HG02938 (cell line): ENCODE data around the gene GABRB1.

Source experiments
- ATAC-seq: cut with Tn5 transposase; IDR thresholded peaks from one replicate; pipeline ENCODE4 v1.9.1; 2021; ENCODE audit warnings: mild to moderate bottlenecking, moderate library complexity; ENCODE audit not compliant: unreplicated experiment

Gene GABRB1

GRCh38 chr4:47207555-47207954 lies 176.2 kb downstream of the GABRB1 start:
- ATAC-seq, result no peak

GRCh38 chr4:47209833-47210232 lies 178.5 kb downstream of the GABRB1 start:
- ATAC-seq, result no peak

- no peak for ATAC-seq
Measured at GRCh38 chr4:47210828-47211227, 179.5 kb downstream of the GABRB1 start.

GRCh38 chr4:47213106-47213505 lies 181.7 kb downstream of the GABRB1 start:
- no peak for ATAC-seq

- no peak for ATAC-seq
Measured at GRCh38 chr4:47213539-47213938, 182.2 kb downstream of the GABRB1 start.

- no peak for ATAC-seq
Measured at GRCh38 chr4:47213971-47214370, 182.6 kb downstream of the GABRB1 start.

GRCh38 chr4:47215759-47216158 lies 184.4 kb downstream of the GABRB1 start:
- ATAC-seq, result no peak

GRCh38 chr4:47217291-47217690 lies 185.9 kb downstream of the GABRB1 start:
- ATAC-seq, result no peak

- no peak for ATAC-seq
Measured at GRCh38 chr4:47217884-47218283, 186.5 kb downstream of the GABRB1 start.

GRCh38 chr4:47218631-47219030 lies 187.3 kb downstream of the GABRB1 start:
- no peak for ATAC-seq

- no peak for ATAC-seq
Measured at GRCh38 chr4:47219586-47219985, 188.2 kb downstream of the GABRB1 start.

GRCh38 chr4:47221721-47222120 lies 190.4 kb downstream of the GABRB1 start:
- ATAC-seq, result no peak

- no peak for ATAC-seq
Measured at GRCh38 chr4:47222276-47222675, 190.9 kb downstream of the GABRB1 start.

GRCh38 chr4:47224361-47224760 lies 193.0 kb downstream of the GABRB1 start:
- no peak for ATAC-seq

- ATAC-seq, result no peak
Measured at GRCh38 chr4:47235721-47236120, 204.4 kb downstream of the GABRB1 start.

- no peak for ATAC-seq
Measured at GRCh38 chr4:47238667-47239066, 207.3 kb downstream of the GABRB1 start.

GRCh38 chr4:47239649-47240048 lies 208.3 kb downstream of the GABRB1 start:
- ATAC-seq, result no peak

GRCh38 chr4:47251348-47252135 lies 220.2 kb downstream of the GABRB1 start:
- ATAC-seq, result no peak

GRCh38 chr4:47263721-47264120 lies 232.4 kb downstream of the GABRB1 start:
- ATAC-seq, result no peak

- ATAC-seq, result no peak
Measured at GRCh38 chr4:47270201-47270888, 239.0 kb downstream of the GABRB1 start.

- ATAC-seq, result no peak
Measured at GRCh38 chr4:47271291-47271690, 239.9 kb downstream of the GABRB1 start.

- ATAC-seq, result no peak
Measured at GRCh38 chr4:47274901-47275300, 243.5 kb downstream of the GABRB1 start.
